ENCODE results near the gene CCDC60.

Gene CCDC60

GRCh38 chr12:119547001-119547400, 212.5 kb downstream of the CCDC60 start:
- Histone ChIP-seq H3K36me3 (ENCODE audit: control insufficient read depth in 2 of 2, insufficient read depth in 1 of 2, low read length in 2 of 2) (no peaks in the 10 kb centered on the region), H3K27ac (ENCODE audit: extremely low read depth, low read depth, low read length) (no peak overlapping the region), H3K4me3 (ENCODE audit: low read depth, low read length) (no peak overlapping the region), H3K9me3 (ENCODE audit: control insufficient read depth, insufficient read depth, low read depth, low read length) (no peaks in the 10 kb centered on the region), H3K4me1 (ENCODE audit: control insufficient read depth, insufficient read depth, low read length) (no peaks in the 10 kb centered on the region)
- no peak for TF ChIP-seq ZNF473 (tag by site-specific recombination; IDR thresholded peaks at IDR 0.05)
- TF ChIP-seq ZNF677 (tag by site-specific recombination; IDR thresholded peaks at IDR 0.05): no peak
- TF ChIP-seq ZNF658 (tag by site-specific recombination; IDR thresholded peaks at IDR 0.05): no peak
- TF ChIP-seq KLF8 (tag by site-specific recombination; IDR thresholded peaks at IDR 0.05): no peak
- TF ChIP-seq ZNF114 (tag by site-specific recombination; IDR thresholded peaks at IDR 0.05): no peak
- TF ChIP-seq ZNF596 (tag by site-specific recombination; IDR thresholded peaks at IDR 0.05): no peak
- no peak for TF ChIP-seq ZBTB1 (tag by site-specific recombination; IDR thresholded peaks at IDR 0.05)
- TF ChIP-seq SP7 (tag by site-specific recombination; IDR thresholded peaks at IDR 0.05): no peak
- TF ChIP-seq ZNF211 (tag by site-specific recombination; IDR thresholded peaks at IDR 0.05; ENCODE audit: low read depth): no peak
- no peak for TF ChIP-seq ZNF221 (tag by site-specific recombination; IDR thresholded peaks at IDR 0.05; ENCODE audit: borderline replicate concordance)
- no peak for TF ChIP-seq ZBTB7A (tag by site-specific recombination; IDR thresholded peaks at IDR 0.05; ENCODE audit: low read depth)
- no peak for TF ChIP-seq ZNF623 (tag by site-specific recombination; IDR thresholded peaks at IDR 0.05)
- ChIA-PET CTCF (interaction anchor here (0.6 to 6.6 kb wide), 4 partner anchors 23 to 1141 kb away, joined by 3 to 61 read pairs (median 4); no protein-coding TSS in a partner anchor), POLR2A (no interaction called here)

GRCh38 chr12:119556854-119557253, 222.3 kb downstream of the CCDC60 start:
- no peaks in the 10 kb centered on the region for H3K36me3 ChIP-seq (ENCODE audit: control insufficient read depth in 2 of 2, insufficient read depth in 1 of 2, low read length in 2 of 2)
- H3K4me3 ChIP-seq (ENCODE audit: low read depth, low read length): no peak overlapping the region
- no peaks in the 10 kb centered on the region for H3K9me3 ChIP-seq (ENCODE audit: control insufficient read depth, insufficient read depth, low read depth, low read length)
- no peak overlapping the region for H3K27ac ChIP-seq (ENCODE audit: extremely low read depth, low read depth, low read length)
- CTCF ChIA-PET: no interaction called here
- POLR2A ChIA-PET: no interaction called here
- no peaks in the 10 kb centered on the region for H3K4me1 ChIP-seq (ENCODE audit: control insufficient read depth, insufficient read depth, low read length)
- no peak for TF ChIP-seq ZNF658 (tag by site-specific recombination; IDR thresholded peaks at IDR 0.05)
- no peak for TF ChIP-seq ZNF391 (tag by site-specific recombination; IDR thresholded peaks at IDR 0.05; ENCODE audit: borderline replicate concordance, low read depth)
- TF ChIP-seq HOXA7 (CRISPR knock-in tag; IDR thresholded peaks at IDR 0.05; ENCODE audit: borderline replicate concordance): no peak
- TF ChIP-seq ZBTB26 (tag by site-specific recombination; optimal IDR thresholded peaks at IDR 0.05): no peak
- no peak for TF ChIP-seq ZNF184 (tag by site-specific recombination; IDR thresholded peaks at IDR 0.05)
- TF ChIP-seq ZNF843 (tag by site-specific recombination; IDR thresholded peaks at IDR 0.05): no peak
- no peak for TF ChIP-seq ZNF157 (tag by site-specific recombination; IDR thresholded peaks at IDR 0.05)
- TF ChIP-seq MYNN (tag by site-specific recombination; IDR thresholded peaks at IDR 0.05; ENCODE audit: borderline replicate concordance): no peak
- no peak for TF ChIP-seq TRIM28 (IDR thresholded peaks at IDR 0.05; ENCODE audit: borderline replicate concordance, low read length)
- no peak for TF ChIP-seq EGR2 (tag by site-specific recombination; IDR thresholded peaks at IDR 0.05; ENCODE audit: low read depth)
- no peak for TF ChIP-seq PRDM1 (tag by site-specific recombination; IDR thresholded peaks at IDR 0.05)
- no peak for TF ChIP-seq BCL11A (tag by site-specific recombination; IDR thresholded peaks at IDR 0.05; ENCODE audit: low read depth)
- TF ChIP-seq ZBTB11 (tag by site-specific recombination; conservative IDR thresholded peaks at IDR 0.05; ENCODE audit: low read depth): no peak
- no peak for TF ChIP-seq ZNF169 (tag by site-specific recombination; IDR thresholded peaks at IDR 0.05)

Data from HEK293 (cell line).